ENCODE results near the gene KIF1A. TPM values are rescaled to one million over a fixed set of nuclear protein-coding genes. Genes with fewer than 3 reads are reported as not detected.

The KIF1A gene
- total and polyA plus RNA-seq, 2 of the 8 experiments (the other 6 are each of a cell fraction or from before 2014, with no cell fraction given), result 61.3 to 281 TPM

- TF ChIP-seq EZH2 (IDR thresholded peaks at IDR 0.05; ENCODE audit: low read depth, low read length, severe bottlenecking) (no peak), CTBP2 (IDR thresholded peaks at IDR 0.05; ENCODE audit: borderline replicate concordance, insufficient read depth, insufficient read length, low read length) (no peak), CHD2 (IDR thresholded peaks at IDR 0.05; ENCODE audit: low read length) (no peak)
These were observed 99.1 kb downstream of the KIF1A start (continued) for GRCh38 chr2:240720686-240721595.
